GM12874 (cell line): ENCODE measurements around the gene FOXRED2.

Experiments
- TF ChIP-seq, protein P1 (sequence below): IDR thresholded peaks from 2 replicates; pipeline ENCODE4 v1.5.1; 2011; ENCODE audit warnings: low read depth, mild to moderate bottlenecking, control low read depth, low read length, moderate library complexity; ENCODE audit not compliant: insufficient read depth

The FOXRED2 gene

DNA sequence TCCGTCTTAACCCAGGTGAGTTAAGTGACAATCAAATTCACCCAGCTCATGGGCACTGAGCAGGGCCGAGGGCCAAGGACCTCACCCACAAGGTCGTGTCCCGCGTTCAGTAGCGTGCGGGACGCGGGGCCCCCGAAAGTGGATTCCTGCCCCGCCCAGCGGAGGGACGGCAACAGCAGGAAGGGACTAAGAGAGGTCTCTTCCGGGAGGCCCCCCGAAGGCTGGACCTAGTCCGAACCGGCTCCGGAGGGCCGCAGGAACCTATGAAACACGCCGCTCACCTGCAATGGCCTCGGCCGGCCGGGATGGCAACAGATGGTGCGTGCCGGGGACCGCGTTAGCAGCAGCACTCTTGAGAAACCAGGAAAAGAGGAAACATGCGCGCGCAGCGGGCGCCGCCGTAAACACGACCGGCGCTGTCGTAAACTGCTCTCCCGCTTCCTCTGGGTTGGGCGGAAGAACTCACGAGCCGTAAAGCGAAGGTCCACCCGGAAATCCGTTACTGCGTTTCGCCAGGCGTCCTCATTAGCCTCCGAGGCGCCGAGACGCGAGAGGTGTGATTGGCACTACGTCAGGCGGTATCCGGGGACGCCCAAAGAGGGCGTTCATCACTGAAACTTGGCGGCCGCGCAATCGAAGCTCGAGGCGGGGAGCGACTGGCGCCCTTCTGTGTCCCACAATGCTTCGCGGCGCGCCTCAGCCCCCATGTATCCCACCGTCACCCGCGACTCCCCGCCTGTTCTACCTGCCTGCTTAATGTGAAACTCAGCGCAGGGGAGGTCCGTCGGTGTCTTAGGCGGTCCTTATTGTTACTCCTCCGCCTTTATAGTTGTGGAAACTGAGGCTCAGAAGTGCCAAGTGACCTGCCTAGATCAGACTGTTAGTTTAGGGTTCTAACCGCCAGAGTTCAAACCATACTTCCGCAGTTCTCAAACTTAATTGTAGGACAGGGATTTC, 22.2 kb upstream of the FOXRED2 start, which contains the start of gene EIF3D:
Gene EIF3D (minus strand): TSS at position 372 of the 957 bp plus-strand sequence. CDS start 3,045 bp downstream, outside the sequence.
- TF ChIP-seq, protein P1, sequence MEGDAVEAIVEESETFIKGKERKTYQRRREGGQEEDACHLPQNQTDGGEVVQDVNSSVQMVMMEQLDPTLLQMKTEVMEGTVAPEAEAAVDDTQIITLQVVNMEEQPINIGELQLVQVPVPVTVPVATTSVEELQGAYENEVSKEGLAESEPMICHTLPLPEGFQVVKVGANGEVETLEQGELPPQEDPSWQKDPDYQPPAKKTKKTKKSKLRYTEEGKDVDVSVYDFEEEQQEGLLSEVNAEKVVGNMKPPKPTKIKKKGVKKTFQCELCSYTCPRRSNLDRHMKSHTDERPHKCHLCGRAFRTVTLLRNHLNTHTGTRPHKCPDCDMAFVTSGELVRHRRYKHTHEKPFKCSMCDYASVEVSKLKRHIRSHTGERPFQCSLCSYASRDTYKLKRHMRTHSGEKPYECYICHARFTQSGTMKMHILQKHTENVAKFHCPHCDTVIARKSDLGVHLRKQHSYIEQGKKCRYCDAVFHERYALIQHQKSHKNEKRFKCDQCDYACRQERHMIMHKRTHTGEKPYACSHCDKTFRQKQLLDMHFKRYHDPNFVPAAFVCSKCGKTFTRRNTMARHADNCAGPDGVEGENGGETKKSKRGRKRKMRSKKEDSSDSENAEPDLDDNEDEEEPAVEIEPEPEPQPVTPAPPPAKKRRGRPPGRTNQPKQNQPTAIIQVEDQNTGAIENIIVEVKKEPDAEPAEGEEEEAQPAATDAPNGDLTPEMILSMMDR, result no peak

DNA sequence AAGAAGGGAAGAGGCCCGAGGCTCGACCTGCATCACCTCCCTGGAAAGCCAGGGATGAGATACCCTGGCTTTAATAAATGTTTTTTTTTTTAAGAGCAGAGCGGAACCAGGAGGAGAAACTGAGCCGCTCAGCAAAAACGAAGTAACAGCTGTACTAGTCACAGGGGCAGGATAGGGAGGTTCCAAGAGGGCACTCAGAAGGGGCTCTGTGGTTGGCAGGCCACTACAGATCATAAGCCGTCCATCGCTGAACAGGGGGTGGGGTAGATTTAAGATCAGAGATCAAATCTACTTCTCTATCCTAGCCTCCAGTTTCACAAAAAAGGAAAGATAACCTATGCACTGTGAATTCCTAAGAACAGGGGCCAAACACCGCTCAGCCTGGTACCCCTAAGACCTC, 21.5 kb upstream of the FOXRED2 start:
- TF ChIP-seq, protein P1, result no peak

DNA sequence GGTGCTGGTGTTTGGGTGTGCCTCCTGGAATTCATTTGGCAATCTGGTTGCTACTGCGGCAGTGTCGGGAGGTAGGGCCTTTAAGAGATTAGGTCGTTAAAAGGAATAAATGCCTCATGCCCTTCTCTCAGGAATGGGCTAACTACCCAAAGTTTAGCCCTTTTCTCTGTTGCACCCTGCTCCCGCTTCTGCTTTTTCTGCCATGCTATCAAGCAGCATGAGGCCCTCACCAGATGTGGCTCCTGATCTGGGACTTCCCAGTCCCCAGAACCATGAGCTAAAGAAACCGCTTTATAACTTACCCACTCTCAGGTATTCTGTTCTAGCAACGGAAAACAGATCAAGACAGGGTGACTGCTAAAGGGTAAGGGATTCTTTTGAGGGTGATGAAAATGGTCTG, 15.8 kb upstream of the FOXRED2 start:
- TF ChIP-seq, protein P1, result no peak

DNA sequence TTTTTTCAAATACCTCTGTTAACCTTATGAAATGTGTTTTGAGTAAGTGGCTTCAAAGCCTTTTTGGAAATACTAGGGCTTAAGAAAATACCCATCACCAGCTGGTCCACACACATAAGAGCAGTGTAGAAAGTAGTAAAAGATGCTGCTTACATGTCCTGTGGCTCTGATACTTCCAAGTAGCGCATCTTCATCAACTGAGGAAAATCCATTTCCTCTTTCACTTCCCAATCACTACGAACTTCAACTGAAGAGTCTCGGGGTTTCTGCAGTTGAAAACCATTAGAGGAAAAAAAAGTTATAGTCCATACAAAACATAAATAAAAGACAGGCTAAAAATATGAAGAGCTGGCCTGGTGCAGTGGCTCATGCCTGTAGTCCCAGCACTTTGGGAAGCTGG, 13.6 kb upstream of the FOXRED2 start:
- TF ChIP-seq, protein P1, result no peak

DNA sequence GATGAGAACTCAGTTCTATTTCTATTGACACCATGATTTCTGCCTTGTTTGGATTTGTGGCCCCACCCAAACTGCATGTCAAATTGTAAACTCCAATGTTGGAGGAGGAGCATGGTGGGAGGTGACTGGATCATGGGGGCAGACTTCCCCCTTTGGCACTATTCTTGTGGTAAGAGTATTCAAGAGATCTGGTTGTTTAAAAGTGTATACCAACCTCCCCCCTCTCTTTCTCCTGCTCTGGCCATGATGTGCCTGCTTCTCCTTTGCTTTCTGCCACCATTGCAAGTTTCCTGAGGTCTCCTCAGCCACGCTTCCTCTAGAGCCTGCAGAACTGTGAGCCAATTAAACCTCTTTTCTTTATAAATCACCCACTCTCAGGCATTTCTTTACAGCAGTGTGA, 7.9 kb upstream of the FOXRED2 start:
- TF ChIP-seq, protein P1, result no peak

DNA sequence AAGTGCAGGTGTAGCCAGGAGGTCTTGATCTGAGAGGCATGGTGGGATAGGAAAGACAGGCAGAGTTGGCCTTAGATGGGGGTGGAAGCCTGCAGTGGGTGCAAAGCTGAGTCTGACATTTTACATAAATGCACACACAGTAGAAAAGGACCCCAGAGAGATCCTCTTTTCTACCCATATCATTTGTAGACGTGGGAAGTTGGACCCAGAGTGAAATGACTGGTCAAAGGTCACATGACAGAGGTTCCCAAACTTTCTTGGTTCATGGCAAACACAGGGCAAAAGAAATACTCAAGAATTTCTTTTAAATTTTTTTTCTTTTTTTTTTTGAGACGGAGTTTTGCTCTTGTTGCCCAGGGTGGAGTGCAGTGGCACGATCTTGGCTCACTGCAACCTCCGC, 6.2 kb upstream of the FOXRED2 start:
- TF ChIP-seq, protein P1, result no peak

DNA sequence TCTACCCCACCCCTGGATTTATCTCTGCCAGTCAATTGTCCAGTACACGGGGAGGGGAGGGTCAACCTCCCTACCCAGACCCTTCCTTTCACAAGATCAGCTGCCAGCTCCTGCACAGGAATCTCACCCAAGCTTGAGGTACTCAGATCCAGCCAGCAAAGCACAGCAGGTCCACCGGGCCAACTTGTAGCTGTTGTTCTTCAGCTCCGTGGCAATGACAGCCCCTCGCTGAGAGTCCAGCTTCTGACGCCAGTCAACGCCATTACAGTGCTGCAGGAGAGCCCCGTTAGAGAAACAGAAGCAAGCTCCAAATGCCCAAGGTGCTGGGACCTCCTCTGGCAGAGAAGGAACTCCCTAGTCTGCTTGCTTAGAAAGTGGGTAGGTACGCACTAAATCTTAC, 5.5 kb upstream of the FOXRED2 start:
- TF ChIP-seq, protein P1, result no peak
